ENCODE measurements around the gene PTPN18.
A peak's percentile ranks its signal among the peaks of the same experiment; 100 is the strongest.

Gene PTPN18

DNA sequence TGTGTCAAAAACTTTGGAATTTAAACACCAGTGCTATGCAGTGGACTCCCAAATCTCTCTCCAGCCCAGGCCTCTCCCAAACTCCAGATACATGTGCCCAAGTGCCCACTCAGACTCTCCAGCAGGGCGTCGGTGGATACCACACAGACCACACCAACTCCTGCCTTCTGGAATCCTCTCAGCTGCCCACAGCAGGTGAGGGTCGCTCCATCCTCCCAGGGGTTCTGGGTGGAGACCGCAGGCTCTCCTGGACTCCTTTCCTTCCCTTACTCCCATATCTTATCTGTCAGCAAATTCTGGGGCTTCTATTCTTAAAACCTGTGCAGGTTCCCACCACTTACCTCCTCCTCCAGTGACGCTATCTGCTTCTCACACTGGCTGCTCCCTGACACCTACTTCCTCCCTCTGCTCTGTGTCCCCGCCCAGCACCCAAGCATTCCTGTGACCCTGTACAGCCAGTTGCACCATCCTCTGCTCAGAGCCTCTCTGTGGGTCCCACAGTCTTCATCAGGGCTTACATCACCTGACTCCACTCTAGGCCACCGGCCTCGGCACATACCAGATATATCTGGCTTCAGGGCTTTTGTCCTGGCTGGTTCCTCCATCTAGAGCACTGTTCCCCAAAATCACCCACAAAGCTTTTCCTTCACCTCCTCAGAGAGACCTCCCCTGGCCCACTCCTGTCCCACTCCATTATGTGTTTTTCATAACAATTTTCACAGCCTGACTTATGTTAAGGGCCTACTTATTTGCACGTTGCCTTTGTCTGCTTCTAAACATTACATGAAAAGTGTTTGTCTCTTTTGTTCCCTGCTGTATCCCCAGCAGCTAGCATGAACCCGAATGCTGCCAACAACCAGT lies 15.7 kb upstream of the PTPN18 start:
- no peak for DNase-seq

DNA sequence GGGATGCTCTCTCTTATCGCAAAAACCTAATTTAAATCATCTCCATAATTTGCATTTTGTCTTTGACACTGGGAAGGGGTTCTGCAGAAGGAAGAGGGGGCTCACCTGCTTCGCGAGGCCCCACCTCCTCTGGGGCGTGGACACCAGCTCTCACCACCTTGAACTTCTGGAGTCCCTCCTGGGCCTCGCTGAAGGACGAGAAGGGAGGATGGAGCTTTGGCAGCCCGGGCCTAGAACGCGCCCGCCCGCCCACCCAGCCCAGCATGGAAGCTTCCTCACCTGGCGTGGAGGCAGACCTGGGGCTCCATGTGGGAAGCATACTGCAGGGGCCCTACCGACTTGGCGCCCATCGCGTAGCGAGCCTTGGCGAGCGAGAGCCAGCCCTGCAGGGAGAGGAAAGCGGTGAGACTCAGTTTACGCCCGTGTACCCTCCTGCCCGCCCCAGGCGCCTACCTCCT lies 14.3 kb upstream of the PTPN18 start:
- DNase-seq, result peak; percentile 15

DNA sequence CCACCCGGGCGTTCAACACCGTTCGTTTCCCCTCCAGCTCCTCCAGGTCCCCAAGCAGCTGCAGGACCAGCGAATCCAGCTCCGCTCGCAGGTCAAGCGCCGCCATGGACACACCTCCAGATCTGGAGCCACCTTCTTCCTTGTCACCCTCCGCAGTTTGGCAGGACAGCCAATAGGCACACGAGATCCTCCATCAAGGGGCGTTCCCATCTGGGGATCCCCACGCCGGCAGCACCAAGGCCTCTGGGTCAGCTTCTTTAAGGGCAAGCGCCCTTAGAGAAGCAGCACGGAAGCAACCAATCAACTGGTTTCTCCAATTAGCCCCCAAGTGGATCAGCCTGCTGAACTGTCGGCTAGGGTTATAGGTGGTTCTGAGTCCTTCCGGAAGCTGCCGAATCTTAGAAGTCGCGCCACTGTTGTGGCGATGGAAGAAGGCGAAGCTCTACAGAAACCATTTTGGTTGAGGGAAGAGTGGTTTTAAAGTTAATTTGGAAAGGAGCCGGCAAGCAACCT lies 13.8 kb upstream of the PTPN18 start:
- peak; percentile 92 for DNase-seq

DNA sequence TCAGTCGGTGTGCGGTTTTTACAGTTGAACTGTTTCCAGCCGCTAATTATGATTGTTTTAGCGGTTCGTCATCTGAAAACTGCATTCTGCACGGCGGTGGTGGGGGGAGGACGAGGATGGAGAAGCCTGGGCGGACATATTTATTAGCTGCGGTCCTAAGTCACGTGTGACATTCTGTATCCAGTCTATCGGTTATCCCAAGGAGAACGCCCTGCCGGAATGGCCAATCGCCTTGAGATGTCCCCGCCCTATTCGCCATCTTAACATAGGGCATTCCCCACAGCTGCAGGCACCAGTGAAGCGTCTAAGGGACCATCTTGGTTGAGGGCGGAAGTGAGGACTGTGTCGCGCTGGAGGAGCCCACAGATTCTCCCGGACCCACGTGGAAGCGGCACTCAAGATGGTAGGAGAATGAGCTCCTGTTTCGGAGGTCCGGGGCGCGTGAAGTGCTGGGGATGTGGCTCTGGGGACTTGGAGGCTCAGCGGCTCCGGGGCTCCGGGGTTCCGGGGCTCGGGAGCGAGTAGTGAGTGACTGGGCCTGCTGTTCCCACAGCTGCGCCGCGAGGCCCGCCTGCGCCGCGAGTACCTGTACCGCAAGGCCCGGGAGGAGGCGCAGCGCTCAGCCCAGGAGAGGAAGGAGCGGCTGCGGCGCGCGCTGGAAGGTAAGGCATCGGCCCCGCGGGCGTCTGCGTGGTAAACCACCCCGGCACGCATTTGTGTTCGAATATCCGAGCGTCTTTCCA lies 13.2 kb upstream of the PTPN18 start, which contains the start of gene IMP4:
IMP4 (plus strand) TSS at position 365 of the 743 bp plus-strand sequence; CDS start at position 401, 36 bp downstream.
- peak; percentile 99 for DNase-seq

DNA sequence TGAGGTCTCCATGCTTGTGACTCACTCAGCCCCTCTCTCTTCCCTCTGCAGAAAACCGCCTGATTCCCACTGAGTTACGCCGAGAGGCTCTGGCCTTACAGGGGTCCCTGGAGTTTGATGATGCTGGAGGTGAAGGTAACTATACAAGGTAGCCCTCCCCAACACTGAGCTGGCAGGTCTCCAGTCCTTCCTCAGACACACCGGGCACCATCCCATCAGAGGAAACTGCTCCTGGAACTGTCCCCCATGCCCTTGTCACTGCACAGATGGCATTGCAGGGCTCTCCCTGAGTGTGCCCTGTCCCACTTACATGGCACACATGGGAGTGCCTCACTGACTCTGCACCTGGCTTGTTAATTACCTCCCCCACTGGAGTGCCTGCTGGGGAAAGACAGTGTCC lies 11.3 kb upstream of the PTPN18 start:
- no peak for DNase-seq

DNA sequence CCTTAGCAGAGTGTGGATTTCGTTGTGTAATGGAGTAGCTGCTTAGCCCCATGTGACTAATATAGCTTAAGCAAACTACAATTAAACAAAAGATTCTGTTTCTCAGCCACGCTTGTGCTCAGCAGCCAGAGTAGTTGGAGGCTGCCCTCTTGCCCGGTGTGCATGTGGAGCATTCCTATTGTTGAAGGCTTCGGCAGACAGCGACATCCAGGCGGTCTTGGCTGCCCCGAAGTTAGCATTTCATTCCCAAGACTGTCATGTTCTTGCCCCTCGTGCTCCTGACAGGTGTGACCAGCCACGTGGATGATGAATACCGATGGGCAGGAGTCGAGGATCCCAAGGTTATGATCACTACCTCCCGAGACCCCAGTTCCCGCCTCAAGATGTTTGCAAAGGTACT lies 10.8 kb upstream of the PTPN18 start:
- DNase-seq, result no peak

DNA sequence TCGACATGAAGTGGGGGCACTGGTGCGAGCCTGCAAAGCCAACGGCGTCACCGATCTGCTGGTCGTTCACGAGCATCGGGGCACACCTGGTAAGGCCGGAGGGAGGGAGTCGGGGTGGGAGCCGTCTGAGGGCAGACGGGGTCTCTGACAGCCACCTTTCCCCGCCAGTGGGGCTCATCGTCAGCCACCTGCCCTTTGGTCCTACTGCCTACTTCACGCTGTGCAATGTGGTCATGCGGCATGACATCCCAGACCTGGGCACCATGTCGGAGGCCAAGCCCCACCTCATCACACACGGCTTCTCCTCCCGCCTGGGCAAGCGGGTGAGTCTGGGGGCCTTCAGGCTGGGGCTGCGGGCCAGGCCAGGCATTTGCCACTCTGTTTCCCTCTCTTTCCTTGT lies 10.2 kb upstream of the PTPN18 start:
- no peak for DNase-seq

DNA sequence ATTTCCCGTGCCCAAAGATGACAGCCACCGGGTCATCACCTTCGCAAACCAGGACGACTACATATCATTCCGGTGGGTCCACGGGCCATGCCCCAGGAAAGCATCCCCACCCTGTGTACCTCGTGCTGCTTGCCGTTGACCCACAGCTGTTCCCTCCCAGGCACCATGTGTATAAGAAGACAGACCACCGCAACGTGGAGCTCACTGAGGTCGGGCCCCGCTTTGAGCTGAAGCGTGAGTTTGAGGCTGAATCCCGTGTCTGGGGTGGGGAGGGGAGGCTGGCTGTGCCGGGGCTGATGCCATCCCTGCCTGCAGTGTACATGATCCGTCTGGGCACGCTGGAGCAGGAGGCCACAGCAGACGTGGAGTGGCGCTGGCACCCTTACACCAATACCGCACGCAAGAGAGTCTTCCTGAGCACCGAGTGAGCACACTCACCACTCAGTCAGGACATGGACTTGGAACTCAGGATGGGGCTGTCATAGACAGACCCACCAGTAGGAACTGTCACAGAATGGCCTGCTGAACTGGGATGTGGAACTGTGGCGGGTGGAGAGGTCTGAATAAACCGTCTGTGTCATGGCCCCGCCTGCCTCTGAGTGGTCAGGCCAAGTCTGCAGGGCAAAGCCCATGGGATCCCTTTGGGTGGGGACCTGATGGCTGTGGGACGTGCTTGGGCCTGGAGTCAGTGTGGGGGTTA lies 9.7 kb upstream of the PTPN18 start:
- DNase-seq, result no peak

DNA sequence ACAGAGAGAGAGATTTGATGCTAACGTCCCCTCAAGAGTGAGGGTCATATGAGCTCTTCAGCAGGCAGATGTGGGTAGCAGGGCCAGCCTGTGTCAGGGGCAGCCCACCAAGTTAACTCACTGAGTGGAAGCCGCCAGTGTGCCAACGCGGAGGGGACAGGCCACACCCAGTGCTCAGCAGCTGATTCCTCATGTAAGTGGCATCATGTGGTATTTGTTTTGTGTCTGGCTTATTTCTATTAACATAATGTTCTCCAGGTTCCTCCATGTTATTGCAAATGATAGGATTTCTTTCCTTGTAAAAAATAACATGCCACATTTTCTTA lies 9.2 kb upstream of the PTPN18 start:
- no peak for DNase-seq

DNA sequence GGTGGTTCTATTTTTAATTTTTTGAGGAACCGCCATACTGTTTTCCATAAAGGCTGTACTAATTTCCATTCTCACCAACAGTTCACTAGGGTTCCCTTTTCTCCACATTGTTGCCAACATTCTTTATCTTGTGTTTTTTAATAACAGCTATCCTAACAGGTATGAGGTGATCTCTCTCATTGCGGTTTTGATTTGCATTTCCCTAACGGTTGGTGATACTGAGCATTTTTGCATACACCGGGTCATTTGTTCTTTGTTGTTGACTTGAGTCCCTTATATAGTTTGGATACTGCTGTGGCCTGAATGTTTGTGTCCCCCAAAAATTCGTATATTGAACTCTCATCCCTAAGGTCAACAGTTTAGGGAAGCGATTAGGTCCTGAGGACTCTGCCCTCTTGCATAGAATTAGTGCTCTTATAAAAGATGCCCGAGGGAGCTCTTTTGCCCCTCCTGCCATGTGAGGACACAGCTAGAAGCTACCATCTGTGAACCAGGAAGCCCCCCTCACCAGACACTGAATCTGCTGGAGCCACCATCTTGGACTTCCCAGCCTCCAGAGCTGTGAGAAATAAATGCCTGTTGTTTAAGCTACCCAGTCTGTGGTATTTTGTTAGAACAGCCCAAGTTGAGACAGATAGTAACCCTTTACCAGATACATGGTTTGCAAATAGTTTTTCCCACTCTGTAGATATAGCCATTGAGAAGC lies 8.5 kb upstream of the PTPN18 start:
- DNase-seq, result no peak

DNA sequence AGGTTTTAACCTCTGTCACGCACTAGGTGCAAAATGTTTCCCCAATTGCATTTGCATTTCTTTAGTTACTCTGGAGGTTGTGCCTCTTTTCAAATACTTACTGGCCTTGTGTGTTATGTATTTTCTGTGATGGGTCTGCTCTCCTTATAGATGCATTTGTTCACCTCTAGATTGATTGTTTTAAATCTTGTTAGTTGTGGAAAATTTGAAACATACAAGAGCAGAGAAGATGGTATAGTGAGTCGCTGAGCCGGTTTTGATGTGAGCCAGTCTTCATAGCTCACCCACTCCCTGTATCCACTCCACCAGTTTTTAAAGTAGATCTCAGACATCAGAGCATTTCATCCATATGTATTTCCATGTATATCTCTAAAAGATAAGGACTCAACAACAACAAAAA lies 6.7 kb upstream of the PTPN18 start:
- no peak for DNase-seq

DNA sequence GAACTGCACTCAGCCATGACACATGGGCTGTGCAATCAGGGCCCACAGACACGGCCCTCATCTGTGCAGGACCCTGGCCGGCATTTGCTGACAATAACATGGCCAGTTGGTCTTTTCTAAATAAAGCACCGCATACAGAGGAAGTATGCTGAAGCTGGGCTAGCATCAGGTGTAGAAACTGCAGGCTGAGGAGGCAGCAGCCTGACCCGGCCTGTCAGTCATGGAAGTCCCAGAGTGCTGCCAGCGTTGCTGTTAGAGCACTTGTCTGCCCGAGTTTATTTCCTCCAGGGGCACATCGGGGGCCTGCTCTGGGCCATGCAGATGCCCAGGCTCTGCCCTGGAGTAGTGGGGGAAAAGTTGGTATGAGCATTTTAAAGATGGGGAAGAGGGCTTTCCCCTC lies 4.1 kb upstream of the PTPN18 start:
- no peak for DNase-seq

DNA sequence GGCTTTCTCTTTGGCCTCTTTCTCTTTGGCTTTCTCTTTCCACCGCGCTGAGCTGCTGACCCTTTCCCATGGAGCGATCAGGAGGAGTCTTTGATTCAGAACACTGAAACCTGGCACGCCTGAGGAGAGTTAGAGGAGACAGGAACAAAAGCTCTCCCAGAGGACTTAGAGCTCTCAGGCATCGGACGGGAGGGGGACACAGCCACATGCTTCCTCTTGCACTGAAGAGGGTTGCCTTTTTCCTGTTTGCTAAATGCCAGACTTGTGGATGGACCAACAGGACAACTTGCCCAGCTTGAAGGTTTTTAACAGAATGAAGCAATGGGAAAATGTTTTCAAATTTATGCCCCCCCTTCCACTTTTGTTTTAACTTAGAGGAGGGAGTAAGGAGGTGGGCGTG lies 3.6 kb upstream of the PTPN18 start:
- DNase-seq, result no peak

DNA sequence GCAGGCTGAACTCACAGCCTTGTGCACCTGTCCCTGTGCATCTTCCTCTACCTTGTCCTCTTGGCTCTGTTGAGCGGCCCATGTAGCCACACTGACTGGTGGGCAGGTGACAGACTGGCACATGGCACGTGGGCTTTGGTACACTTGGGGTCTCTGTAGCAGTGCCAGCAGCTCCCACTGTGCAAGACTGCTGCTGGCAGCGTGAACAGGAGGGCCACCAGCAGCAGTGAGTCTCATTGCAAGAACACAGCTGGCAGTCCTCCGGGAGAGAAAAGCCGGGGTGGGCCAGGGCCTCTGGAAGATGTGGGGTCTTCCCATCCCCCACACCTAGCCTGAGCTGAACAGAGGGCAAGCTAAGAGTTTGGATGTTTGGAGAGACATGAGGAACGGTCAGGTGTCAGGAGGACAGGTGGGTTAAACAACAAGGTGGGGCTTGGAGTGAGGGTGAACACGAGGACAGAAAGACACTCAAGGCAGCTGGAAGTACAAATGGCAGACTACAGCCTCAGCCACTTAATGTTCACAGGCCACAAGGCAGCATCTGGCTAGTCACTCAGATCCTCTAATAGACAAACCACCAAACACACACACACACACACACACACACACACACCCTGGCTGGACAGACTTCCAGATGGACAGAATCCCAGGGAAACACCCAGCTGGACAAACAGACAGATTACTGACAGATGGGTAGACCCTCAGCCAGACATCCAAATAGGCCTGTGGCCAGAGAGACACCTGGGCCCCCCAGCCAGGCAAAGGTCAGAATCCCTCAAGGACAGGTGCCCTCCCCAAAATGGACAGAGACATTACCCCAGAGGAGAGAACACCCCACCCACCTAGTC lies 2.3 kb upstream of the PTPN18 start:
- no peak for DNase-seq

DNA sequence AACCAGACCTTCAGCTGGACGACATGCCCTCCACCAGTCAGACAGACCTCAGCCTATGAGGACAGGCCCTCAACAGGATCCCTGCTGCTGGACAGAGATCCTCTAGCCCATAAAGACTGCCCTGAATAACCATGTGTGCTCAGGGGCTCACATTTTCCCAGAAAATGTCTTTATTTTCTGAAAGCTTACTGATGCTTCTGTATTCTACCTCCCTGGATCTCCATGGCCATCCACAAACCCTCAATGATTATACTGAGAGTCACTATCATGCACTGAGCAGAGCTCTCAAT lies 1.8 kb upstream of the PTPN18 start:
- no peak for DNase-seq

DNA sequence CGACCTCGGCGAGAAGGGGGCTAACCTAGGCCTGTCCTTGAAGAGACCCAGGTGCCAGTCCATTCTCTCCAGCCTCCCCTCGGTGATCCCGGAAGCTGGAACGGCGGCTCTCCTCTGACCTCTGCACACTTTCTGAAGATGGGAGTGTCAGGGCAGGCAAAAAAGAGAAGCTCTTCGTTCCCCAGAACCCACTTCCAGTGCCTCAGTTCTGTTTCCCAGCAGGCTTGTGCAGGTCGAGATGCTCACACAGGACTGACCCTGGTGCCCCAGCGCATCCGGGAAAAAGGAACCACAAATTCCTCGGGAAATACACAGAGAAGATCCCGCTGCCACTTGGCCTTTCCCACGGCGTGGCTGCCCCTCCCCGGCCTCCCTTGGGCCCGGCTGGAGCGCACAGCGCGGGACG lies 681 bp upstream of the PTPN18 start:
- no peak for DNase-seq

DNA sequence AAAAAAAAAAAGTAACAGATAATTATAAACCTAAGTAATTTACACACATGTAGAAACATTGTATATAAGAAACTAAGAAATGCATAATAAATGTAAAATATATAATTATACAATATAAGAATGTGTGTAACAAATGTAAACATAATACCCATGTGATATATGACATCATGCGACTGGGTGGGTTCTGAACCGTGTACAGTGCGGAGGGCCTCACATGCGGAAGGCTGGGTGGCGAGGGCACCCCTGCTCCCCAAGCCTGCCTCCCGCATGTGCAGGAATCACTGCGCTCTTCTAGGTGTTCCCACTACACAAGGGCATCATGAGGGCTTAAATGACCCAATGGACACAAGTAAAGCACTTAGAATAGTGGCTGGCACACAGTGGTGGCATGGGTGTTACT lies 2.0 kb downstream of the PTPN18 start:
- no peak for DNase-seq

DNA sequence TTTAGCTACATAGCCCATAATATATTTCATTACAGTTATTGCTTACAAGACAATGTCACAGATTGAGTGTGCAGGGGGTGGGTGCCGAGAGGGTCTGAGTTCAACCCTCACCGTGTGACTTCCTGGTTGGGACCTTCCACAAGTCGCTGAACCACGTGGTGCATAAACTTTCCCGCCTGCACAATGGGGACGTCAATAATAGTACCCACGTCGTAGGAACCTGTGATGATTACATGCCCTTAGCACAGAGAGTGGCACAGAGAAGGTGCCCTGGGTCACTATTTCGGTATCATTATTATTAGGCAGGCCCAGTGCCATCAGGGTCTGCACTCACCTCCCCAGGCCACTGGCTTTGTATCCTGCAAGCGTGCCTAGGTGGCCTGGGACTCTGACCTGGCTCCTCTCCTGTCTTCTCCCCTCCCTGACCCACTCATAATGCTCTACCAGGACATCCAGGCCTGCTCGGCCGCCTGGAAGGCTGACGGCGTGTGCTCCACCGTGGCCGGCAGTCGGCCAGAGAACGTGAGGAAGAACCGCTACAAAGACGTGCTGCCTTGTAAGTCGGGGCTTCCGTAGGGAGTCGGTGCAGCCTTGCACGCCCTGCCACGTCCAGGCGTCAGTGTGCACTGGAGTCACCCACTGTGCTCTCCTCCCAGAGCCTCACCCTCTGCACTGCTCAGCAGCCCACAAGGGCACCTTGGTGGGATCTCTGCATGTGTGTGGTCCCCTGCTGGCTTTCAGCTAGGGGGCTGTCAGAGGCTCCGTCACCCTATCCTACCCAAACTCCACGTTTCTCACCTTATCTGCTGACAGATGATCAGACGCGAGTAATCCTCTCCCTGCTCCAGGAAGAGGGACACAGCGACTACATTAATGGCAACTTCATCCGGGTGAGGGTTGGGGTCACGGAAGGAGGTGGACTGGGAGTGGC lies 2.8 kb downstream of the PTPN18 start:
- no peak for DNase-seq

DNA sequence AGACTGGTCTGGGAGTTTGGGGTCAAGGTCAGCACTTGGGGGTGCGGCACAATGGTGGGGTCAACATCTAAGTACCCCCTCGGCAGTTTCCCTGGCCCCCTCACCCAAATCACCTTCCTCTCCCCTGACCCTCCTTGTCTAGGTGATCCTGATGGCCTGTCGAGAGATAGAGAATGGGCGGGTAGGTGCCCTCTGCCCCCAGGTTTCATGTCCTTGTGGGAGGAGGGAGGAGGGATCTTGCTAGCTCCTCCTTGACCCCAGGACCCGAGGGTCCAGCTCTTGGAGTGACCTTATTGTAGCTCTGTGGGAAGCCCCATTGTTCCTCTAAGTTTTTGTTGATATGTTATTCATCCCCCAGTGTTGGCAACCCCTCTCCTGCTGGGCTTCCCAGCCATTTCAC lies 3.6 kb downstream of the PTPN18 start:
- DNase-seq, result no peak

DNA sequence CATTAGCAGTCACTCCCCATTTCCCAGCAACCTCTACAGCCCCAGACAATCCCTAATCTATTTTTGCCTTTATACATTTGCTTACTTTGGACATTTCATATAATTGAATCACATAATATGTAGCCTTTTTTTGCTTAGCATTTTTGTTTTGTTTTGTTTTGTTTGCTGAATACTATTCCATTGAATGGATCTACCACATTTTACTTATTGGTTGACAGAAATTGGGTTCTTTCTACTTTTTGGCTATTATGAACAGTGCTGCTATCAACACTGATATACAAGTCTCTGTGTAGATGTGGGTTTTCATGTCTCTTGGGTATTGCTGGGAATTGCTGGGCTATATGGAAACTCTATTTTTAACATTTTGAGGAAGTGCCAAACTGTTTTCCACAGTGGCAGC lies 7.6 kb downstream of the PTPN18 start:
- no peak for DNase-seq

DNA sequence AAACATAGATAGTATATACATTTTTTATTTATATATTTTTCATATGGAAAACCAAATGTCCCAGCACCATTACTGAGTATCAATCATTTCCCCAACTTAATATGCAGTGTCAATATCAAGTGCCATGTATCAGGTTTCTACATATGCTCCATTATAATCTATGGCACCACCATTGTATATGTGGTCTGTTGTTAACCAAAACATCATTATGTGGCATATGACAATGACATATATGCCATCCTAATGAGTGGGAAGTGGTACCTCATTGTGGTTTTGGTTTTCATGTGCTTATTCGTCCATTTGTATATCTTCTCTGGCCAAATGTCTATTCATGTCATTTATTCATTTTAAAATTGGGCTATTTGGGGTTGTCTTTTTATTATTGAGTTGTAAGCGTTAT lies 9.2 kb downstream of the PTPN18 start:
- DNase-seq, result no peak

All from CD4-positive, alpha-beta T cell treated with Interleukin-4 for 4 hours (primary cell).